Left ventricle myocardium inferior (tissue), 1 donor: ENCODE results near the gene SNORC. TPM values are rescaled to one million over a fixed set of nuclear protein-coding genes. Genes with fewer than 3 reads are reported as not detected.

ENCODE experiments used
- DNase-seq: peaks from one replicate; pipeline ENCODE4 v3.0.0-alpha.2; 2020
- H3K27ac ChIP-seq: fragments of 200-600 bp; replicated peaks from 2 replicates; pipeline ENCODE4 v1.8.0; 2021
- H3K27me3 ChIP-seq: fragments of 200-600 bp; 2 replicates; pipeline ENCODE4 v1.8.0; 2021; ENCODE audit warnings: low read depth
- H3K36me3 ChIP-seq: fragments of 200-600 bp; 2 replicates; pipeline ENCODE4 v1.8.0; 2021
- H3K4me1 ChIP-seq: fragments of 200-600 bp; 2 replicates; pipeline ENCODE4 v1.8.0; 2021
- H3K4me3 ChIP-seq: fragments of 200-600 bp; 2 replicates; pipeline ENCODE4 v1.8.0; 2021; ENCODE audit warnings: mild to moderate bottlenecking, moderate library complexity
- H3K9me3 ChIP-seq: fragments of 200-600 bp; replicated peaks from 2 replicates; pipeline ENCODE4 v1.8.0; 2021
- CTCF ChIP-seq: fragments of 200-600 bp; IDR thresholded peaks from 2 replicates; pipeline ENCODE4 v1.8.0; 2021; ENCODE audit warnings: antibody characterized with exemption, mild to moderate bottlenecking, borderline replicate concordance
- intact Hi-C: fragments of 100-400 bp; cut with micrococcal nuclease; formaldehyde crosslinking; loops from one replicate; pipeline ENCODE4 v1.11.0; 2022
- total RNA-seq: library from RNA; stranded (reverse); fragmentation: NEBNext Ultra II Directional; extraction: Animal tissue kit (Norgen Biotek cat#: 25700); gene quantifications from one replicate; pipeline ENCODE4 v1.2.1, GENCODE V29; 2021
- donor health status: DM: no; HTN: yes; CAD: no; lungs with severe emphysema.

Gene SNORC
- total RNA-seq, 1 donor from 2014 or later, result 1.0 TPM

- no peak for DNase-seq
- H3K4me3 ChIP-seq, result no peak overlapping the region
- no peak for TF ChIP-seq CTCF
- no peaks in the 10 kb centered on the region for H3K27me3 ChIP-seq
- intact Hi-C loops, result no loop called here
- H3K36me3 ChIP-seq, result peaks cover 75% of the 10 kb centered on the region
- H3K4me1 ChIP-seq, result peaks cover 63% of the 10 kb centered on the region
- no peaks in the 10 kb centered on the region for H3K9me3 ChIP-seq
- no peak overlapping the region for H3K27ac ChIP-seq
Measured at GRCh38 chr2:232836934-232837333, 33.1 kb upstream of the SNORC start.

- no peak overlapping the region for H3K27ac ChIP-seq
- intact Hi-C loops, result no loop called here
Measured at GRCh38 chr2:232838406-232838874, 31.6 kb upstream of the SNORC start.

GRCh38 chr2:232839411-232840079 is 30.5 kb upstream of the SNORC start:
- intact Hi-C loops, result no loop called here
- no peaks in the 10 kb centered on the region for H3K27me3 ChIP-seq
- no peak overlapping the region for H3K4me3 ChIP-seq
- no peaks in the 10 kb centered on the region for H3K9me3 ChIP-seq
- DNase-seq, result peak; percentile 33
- H3K36me3 ChIP-seq, result peaks cover 63% of the 10 kb centered on the region
- H3K4me1 ChIP-seq, result peaks cover 66% of the 10 kb centered on the region
- TF ChIP-seq CTCF, result no peak
- no peak overlapping the region for H3K27ac ChIP-seq

More at GRCh38 chr2:232838406-232838874, 31.6 kb upstream of the SNORC start:
- Histone ChIP-seq H3K36me3 (peaks cover 64% of the 10 kb centered on the region), H3K9me3 (no peaks in the 10 kb centered on the region), H3K4me3 (no peak overlapping the region), H3K4me1 (peaks cover 64% of the 10 kb centered on the region), H3K27me3 (no peaks in the 10 kb centered on the region)
- no peak for DNase-seq
- no peak for TF ChIP-seq CTCF

- Histone ChIP-seq H3K36me3 (peaks cover 68% of the 10 kb centered on the region), H3K4me3 (no peak overlapping the region), H3K27ac (no peak overlapping the region), H3K4me1 (peaks cover 54% of the 10 kb centered on the region), H3K27me3 (no peaks in the 10 kb centered on the region), H3K9me3 (no peaks in the 10 kb centered on the region)
- TF ChIP-seq CTCF, result no peak
- intact Hi-C loops, result no loop called here
- DNase-seq, result no peak
Measured at GRCh38 chr2:232842689-232843088, 27.4 kb upstream of the SNORC start.

GRCh38 chr2:232843834-232844233 is 26.2 kb upstream of the SNORC start:
- TF ChIP-seq CTCF, result peak; percentile 55
- intact Hi-C loops, result no loop called here
- DNase-seq, result no peak
- Histone ChIP-seq H3K9me3 (no peaks in the 10 kb centered on the region), H3K36me3 (peaks cover 78% of the 10 kb centered on the region), H3K4me3 (no peak overlapping the region), H3K4me1 (peaks cover 43% of the 10 kb centered on the region), H3K27me3 (no peaks in the 10 kb centered on the region), H3K27ac (peak overlapping the region; percentile 44)
